ENCODE results near the gene TTC23L. TPM values are rescaled to one million over a fixed set of nuclear protein-coding genes. Genes with fewer than 3 reads are reported as not detected.

TTC23L gene
- total and polyA plus RNA-seq, 2 of the 8 experiments (the other 6 are each of a cell fraction or from before 2014, with no cell fraction given), result 1.1 to 2.4 TPM

DNA sequence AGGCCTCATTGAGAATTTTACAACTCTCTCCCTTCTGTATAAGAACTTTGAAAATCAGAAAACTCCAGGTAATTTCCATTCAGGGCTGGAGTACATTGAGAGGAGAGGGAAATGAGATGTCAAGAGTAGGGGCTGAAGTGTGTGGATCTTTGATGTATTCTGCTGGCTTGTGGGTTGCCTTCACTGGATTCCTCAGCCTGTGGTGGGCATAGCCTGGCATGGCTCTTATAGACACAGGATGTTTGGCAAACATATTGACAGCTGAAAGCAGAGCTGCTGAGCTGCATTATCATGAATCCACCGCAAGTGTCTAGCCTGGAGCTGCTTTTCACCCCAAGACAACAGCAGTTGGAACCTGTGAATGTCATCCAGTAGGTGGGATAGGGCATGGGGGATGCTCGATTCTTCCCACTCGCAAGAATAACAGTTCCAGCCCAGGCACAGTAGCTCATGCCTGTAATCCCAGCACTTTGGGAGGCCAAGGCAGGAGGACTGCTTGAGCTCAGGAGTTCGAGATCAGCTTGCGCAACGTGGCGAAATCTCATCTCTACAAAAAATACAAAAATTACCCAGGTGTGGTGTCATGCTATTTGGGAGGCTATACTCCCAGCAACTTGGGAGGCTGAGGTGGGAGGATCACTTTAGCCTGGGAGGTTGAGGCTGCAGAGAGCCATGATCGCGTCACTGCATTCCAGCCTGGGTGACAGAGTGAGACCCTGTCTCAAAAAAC, 36.0 kb upstream of the TTC23L start:
- FAIRE-seq, result no peak
- Histone ChIP-seq H2BK12ac (ENCODE audit: low read depth, low read length) (no peak overlapping the region), H3K9me3 (ENCODE audit: insufficient read depth in 2 of 2, low read depth in 1 of 2, low read length in 1 of 2) (no peaks in the 10 kb centered on the region), H2AK5ac (ENCODE audit: low read depth, low read length) (no peak overlapping the region), H3K23ac (ENCODE audit: insufficient read length) (no peak overlapping the region), H3K27me3 (replicated peaks in 1 of 4; ENCODE audit: control insufficient read depth in 3 of 4, extremely low read depth in 1 of 4, insufficient read depth in 3 of 4, low read length in 3 of 4) (no peaks in the 10 kb centered on the region), H3K9ac (replicated peaks in 1 of 4; ENCODE audit: extremely low read depth in 1 of 4, low read depth in 3 of 4, low read length in 3 of 4) (no peak overlapping the region), H3K56ac (replicated peaks; ENCODE audit: insufficient read length, low read depth, low read length) (no peak overlapping the region), H2BK120ac (replicated peaks; ENCODE audit: low read depth, low read length) (no peak overlapping the region), H2BK15ac (ENCODE audit: low read length) (no peak overlapping the region), H4K5ac (ENCODE audit: insufficient read length, low read depth, low read length) (no peak overlapping the region), H4K20me1 (replicated peaks in 1 of 2; ENCODE audit: control insufficient read depth in 1 of 2, insufficient read depth in 2 of 2, low read length in 2 of 2) (peaks cover 0 to 3% of the 10 kb centered on the region in 2 experiments), H3K4me2 (ENCODE audit: insufficient read depth in 1 of 2, low read depth in 2 of 2, low read length in 2 of 2) (no peak overlapping the region), H3K4me3 (ENCODE audit: extremely low read depth in 1 of 4, insufficient read depth in 2 of 4, low read depth in 3 of 4, low read length in 4 of 4) (no peak overlapping the region), H2AFZ (ENCODE audit: low read length) (no peak overlapping the region), H3K4me1 (replicated peaks in 1 of 4; ENCODE audit: control insufficient read depth in 3 of 4, insufficient read depth in 4 of 4, low read length in 3 of 4) (peaks cover 4 to 13% (median 6%) of the 10 kb centered on the region in 4 experiments; a peak in 5 of 7 replicates), H3K14ac (ENCODE audit: insufficient read length) (no peak overlapping the region), H4K91ac (replicated peaks; ENCODE audit: insufficient read length, low read length) (no peak overlapping the region), H2BK5ac (ENCODE audit: low read depth, low read length) (no peak overlapping the region), H3K79me2 (ENCODE audit: control insufficient read depth in 1 of 2, insufficient read depth in 2 of 2, low read length in 2 of 2) (peaks cover 0 to 7% of the 10 kb centered on the region in 2 experiments; a peak in 2 of 4 replicates), H3K18ac (ENCODE audit: extremely low read depth, low read length) (no peak overlapping the region), H3K4ac (replicated peaks; ENCODE audit: insufficient read length, low read depth, low read length) (no peak overlapping the region), H2BK20ac (ENCODE audit: low read length) (no peak overlapping the region), H3K79me1 (ENCODE audit: low read depth, low read length) (no peaks in the 10 kb centered on the region; the same call in 1 of the 2 replicates), H3K36me3 (ENCODE audit: control insufficient read depth in 2 of 4, insufficient read depth in 4 of 4, low read length in 3 of 4) (peaks cover 17 to 62% (median 37%) of the 10 kb centered on the region in 4 experiments), H4K8ac (ENCODE audit: extremely low read depth, insufficient read depth, low read length) (no peak overlapping the region), H3K27ac (ENCODE audit: low read depth, low read length) (no peak overlapping the region), H3K23me2 (ENCODE audit: low read depth, low read length) (no peaks in the 10 kb centered on the region; the same call in 1 of the 2 replicates)
- DNase-seq (ENCODE audit: low read depth in 1 of 2, low spot score in 2 of 2), result no peak
- TF ChIP-seq CEBPB (IDR thresholded peaks at IDR 0.05; ENCODE audit: low read depth, low read length), result 0 out of 2 replicates have a peak, but pooled peaks have one; percentile 16
- no peak for TF ChIP-seq SIX5 (IDR thresholded peaks at IDR 0.05; ENCODE audit: low read depth, low read length)
- ChIA-PET CTCF (ENCODE audit: partially characterized antibody) (interaction anchor here (0.7 to 2.6 kb wide), 11 partner anchors 8 to 329 kb away, joined by 3 to 10 read pairs (median 3); no protein-coding TSS in a partner anchor), POLR2A (ENCODE audit: partially characterized antibody) (interaction anchor here (0.6 kb wide), 1 partner anchor 190 kb away, joined by 4 read pairs; no protein-coding TSS in a partner anchor)
- WGBS, 2 experiments (ENCODE audit: extremely low coverage in 1 of 2, insufficient coverage in 1 of 2, insufficient read length in 1 of 2, insufficient replicate concordance in 2 of 2, low coverage in 1 of 2, low lambda C conversion rate in 2 of 2, missing lambda C conversion rate in 1 of 2), result 95% methylated on average over 9 of the region's 9 CpGs; no CpG with 5 or more reads in 1 of the 2 experiments

Data from H1 (cell line).